HG03565 (cell line): ENCODE measurements around the gene SLC29A4.
"Not testable (repeated sequence)": the region's sequence is repeated elsewhere in the genome, so short reads cannot be mapped to it uniquely, and the experiment has no call there.

ENCODE experiments used
- ATAC-seq: cut with Tn5 transposase; IDR thresholded peaks from one replicate; pipeline ENCODE4 v1.9.1; 2021; ENCODE audit warnings: mild to moderate bottlenecking, moderate library complexity; ENCODE audit not compliant: unreplicated experiment

The SLC29A4 gene

DNA sequence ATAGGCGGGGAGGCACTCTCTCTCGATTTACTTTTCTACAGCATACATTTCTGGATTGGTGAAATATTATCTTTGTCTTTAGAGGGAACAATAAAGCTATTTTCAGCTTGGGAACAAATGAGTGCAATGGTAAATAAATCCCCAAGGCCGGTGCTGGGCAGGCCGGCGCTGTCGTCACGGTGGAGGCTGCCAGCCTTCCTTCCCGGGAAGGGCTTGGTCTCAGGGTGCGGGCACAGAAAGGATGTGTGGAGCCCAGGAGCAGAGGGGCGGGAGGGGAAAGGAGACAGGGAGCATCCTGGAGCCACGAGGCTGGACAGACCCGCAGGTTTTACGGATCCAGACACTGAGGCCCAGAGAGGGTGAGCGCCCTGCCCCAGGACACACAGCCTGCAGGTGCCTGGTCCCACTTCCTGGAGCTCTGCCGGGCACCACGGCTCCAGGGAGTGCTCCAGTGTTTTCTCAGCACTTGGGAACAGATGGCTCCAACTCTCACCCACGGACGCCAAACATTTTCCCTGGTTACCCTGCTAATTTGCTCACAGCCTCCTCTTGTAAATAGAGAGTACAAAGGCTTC lies 8.8 kb upstream of the SLC29A4 start:
- ATAC-seq: not testable (repeated sequence)

DNA sequence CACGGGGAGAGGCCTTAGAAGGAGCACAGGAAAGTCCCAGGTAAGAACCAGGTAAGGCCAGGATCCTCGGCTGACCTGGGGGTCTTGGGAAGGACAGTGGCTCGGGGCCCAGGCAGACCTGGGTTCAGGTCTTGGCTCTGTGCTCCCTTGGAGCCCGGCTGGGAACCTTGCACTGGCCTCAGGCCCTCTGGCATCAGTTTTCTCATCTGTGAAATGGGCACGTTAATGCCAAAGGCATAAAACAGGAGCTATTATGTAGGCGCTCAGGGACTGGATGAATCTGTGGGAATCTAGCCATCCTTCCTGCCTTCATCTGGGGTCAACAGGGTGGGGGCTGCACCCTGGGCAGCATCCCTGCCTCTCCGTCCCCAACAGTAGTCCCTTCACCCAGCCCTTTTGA lies 8.3 kb upstream of the SLC29A4 start:
- ATAC-seq: no peak

DNA sequence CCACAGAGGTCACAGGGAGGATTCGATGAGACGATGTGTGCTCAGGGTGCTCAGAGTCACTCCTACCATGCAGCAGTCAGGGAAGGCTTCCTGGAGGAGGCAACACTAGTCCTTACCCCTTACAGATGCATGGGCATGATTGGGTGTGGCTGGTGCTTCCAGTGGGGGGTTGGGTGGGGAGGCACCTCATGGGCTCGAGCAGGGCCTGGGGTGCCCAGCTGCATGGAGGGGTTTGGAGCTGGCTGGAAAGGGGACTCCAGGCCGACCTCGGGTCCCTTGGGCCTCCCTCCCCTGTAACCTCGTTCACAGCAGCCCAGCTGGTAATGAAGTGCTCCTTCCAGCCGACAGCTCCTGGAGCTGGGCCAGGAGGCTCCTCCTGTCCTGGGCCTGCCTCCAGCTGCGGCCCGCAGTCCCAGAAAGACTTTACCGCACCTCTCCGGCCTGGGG lies 7.7 kb upstream of the SLC29A4 start:
- ATAC-seq: not testable (repeated sequence)

DNA sequence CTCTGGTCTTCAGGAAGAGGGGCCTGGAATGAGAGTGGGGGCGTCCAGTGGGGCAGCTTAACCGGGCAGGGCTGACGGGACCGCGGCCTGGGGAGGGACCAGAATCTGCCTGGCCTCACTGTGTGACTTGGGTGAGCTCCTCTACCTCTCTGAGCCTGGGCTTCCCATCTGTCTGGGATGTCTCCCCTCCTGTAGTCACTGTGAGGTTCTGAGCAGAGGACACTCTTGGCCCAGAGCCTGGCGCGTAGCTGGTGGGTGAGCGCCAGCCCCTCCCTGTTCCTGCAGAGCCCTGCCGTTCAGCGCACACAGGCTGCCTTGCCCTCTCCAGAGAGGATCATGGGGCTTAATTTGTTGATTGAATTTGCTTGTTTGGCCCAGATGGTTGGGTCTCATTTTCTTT lies 7.2 kb upstream of the SLC29A4 start:
- not testable (repeated sequence) for ATAC-seq

DNA sequence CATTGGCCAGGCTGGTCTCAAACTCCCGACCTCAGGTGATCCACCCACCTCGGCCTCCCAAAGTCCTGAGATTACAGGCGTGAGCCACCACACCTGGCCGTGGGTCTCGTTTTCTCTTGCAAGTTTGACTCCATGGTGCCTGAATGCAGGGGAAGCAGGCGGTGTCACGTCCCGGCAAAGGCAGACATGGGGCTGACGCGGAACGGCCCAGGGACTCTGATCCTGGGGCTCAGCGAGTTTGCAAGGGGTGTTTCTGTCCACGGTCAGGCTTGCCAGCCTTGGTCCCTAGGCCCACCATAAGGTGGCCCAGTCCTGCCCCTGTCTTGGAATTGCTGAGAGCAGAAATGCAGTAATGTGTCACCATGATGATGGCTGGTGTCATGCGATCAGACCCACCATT lies 6.6 kb upstream of the SLC29A4 start:
- not testable (repeated sequence) for ATAC-seq

DNA sequence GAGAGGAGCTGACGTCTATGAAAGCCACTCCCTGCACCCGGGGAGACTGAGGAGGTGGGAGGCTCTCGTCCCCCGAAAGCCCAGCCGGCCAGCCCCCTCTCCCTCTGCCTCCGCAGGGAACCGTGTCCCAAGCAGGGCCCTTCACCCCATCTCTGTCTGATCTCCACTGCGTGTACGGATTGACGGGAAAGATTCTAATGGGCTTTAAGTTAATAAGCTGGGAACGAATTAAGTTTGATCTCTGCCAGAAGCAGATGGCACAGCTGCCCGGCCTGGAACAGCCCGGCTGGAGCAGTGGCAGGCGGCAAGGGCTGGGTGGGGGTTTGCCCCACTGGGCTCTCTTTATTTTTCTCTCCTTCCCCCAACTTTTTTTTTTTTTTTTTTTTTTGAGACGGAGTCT lies 6.1 kb upstream of the SLC29A4 start:
- ATAC-seq: no peak

DNA sequence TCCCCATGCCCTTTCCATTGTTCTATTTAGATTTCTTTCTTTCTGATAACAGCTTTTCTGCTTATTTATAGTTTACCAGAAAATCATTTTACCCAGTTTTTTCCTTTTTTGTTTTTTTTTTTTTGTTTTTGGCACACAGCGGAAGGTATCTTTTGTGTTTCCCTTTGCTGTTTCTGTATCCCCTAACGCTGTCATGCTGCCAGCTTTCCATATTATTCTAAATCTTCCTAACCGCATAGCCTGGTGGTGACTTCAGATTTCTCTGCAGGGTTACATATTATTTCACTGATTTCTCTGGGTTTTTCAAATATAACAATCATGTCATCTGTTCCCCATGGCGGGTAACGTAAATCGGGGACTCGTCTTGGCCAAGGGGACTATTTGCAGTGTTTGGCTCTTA lies 4.0 kb upstream of the SLC29A4 start:
- ATAC-seq: no peak

DNA sequence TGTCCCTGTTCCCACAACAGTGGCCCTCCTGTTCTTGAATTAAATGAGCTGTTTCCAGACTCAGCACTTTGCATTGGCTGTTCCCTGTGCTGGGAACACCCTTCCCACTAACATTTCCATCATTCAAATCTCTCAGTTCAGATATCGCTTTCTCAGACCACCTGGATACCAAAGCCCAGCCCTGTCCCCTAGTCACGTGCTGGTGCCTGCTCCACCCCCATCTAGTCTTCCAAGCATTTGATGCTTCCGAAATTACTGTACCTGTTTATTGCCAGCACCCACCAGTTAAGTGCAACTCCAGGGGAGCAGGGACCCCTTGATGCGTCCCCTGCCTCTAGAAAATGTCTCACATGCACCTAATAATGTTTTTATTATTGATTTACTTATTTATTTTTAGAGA lies 3.0 kb upstream of the SLC29A4 start:
- no peak for ATAC-seq

DNA sequence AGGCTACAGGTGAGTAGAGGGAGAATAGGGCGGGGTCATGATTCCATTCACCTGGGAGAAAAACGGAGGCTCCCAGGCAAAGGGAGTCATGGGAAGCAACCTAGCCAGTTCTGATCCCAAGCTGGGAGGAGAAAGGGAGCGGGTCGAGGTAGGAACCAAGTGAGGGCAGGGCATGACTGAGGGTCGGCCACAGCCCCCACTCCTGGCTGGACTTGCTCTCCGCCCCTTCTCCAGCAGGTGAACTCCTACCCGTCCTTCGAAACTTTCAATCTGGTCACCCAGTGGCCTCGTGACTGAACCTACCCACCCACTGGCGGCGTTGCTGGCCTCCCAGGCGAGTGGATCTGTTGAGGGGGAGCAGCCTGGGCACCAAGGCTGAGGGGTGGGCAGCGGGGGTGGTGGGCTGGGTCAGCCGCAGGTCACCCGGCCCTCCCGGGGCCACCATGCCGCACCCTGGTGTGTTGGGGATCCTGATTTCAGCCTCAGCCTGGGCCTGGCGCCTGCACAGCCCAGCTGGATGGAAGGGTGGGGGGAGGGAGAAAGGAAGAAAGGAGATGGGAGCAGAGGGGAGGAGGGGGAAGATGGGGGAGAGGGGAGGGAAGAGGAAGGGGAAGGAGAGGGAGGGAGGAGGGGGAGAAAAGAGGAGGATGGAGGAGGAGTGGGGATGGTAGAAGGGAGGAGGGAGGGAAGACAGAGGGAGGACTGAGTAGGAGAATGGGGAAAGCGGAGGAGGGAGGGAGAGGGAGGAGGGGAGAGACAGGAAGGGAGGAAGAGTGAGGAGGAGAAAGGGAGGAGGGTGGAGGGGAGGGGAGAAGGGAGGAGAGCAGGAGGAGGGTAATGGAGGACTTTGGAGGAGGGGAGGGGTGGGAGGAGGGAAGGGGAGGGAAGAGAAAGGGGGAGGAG lies 894 bp upstream of the SLC29A4 start:
- not testable (repeated sequence) for ATAC-seq

DNA sequence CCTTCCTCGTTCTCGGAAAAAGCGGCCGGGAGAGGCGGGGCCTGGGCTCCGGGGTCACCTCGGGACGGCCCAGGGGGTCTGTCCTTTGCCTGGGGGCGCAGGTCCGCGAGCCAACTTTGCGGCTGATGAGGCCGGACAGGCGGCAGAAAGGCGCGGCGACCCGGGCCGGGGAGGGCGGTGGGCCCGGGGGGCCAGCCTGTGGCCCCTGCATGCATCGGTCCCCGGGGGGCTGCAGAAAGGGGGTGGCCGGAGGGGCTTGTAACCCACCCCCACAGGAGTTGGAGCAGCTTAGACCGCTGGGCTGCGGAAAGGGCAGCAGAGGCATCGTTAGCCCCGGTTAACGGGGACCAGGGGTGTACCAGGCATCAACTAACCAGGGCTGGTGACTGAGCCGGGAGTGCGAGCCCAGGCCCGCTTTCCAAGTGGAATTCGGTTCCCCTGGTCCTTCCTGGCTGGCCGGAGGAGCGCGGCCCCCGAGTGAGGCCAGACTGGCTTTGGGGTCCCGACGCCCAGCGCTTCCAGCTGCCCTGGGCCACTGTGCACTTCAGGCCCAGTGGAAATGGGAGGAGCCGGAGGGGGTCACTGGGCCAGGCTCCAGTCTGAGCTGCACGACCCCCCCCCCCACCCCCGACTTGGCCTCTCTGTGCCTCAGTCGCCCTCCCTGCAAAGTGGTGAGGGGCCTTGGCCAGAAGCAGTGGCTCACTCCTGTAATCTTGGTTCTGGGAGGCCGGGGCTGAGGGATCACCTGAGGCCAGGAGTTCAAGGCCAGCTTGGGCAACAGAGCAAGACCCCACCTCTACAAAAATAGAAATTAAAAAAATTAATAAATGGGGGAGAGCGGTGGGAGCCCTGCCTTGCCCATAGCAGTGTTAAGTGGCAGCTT lies 919 bp downstream of the SLC29A4 start:
- ATAC-seq: no peak

DNA sequence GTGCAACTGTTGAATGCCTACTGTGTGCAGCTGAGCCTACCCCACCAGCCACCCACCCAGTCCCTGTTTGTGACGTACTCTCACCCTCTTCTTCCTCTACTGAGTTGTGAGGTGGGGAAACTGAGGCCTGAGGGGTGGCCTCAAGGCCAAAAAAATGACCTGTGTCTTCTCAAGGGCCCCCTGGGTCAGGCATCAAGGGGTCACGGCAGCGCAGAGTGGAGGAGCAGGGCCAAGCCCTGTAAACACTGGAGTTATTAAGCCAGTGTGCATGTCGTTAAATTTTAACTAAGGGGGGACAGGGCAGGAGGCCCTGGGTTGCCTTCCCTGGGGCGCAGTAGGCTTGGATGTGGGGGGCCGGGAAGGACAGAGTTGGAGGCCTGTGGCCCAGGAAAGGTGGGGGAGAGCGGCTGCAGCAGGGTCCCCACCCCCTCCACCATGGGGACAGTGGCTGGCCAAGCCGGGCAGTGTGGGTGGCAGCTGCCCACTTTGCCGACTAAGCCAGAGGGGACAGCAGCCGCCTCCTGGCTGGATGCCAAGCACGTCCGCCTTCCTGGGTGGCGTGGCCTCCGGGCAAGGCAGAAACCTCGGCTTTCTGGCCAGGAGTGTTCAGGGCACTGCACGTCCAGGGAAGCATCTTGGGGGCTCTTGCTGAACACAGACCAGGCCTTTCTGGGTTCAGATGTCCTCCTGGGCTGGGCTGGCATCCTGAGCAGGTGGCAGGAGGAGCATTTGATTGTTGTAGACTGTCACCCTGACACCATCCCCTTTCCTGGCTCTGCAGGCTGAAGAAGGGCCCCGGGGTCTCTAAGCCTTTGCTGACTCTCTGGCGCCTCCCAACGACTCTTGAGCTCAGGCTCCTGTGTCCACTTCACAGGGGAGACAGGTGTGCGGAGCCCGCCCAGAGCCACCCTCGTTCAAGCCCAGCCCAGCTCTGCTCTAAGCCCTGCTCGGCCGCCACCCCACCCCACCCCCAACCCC lies 1.9 kb downstream of the SLC29A4 start:
- no peak for ATAC-seq

DNA sequence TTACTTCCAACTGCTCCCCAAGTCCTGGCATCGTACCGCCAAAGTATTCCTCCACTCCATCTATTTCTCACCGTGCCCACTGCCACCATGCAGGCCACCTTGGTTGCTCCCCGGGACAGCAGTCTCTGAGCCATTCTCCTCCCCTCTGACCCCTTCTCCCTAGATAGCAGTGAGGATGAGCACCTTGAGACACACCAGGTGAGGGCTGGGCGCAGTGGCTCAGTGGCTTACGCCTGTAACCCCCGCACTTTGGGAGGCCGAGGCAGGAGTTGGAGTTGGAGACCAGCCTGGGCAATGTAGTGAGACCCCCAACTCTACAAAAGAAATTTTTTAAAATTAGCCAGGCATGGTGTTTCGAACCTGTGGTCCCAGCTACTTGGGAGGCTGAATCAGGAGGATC lies 4.2 kb downstream of the SLC29A4 start:
- no peak for ATAC-seq

DNA sequence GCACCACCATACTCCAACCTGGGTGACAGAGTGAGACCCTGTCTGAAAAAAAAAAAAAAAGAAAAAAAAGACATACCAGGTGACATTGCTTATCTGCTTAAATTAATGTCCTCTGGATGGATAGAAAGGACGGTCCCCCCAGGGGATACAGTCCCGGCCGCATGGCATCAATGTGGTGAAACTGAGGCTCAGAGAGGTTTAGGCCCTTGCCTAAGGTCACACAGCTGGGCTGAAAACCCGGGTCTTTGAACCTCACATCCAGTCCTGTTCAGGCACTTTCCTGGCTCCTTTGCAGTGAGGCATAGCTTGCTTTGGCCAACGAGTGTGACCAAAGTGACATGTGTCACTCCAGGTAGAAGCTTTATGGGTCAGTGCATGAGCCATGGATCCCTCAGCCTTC lies 4.6 kb downstream of the SLC29A4 start:
- ATAC-seq: not testable (repeated sequence)

DNA sequence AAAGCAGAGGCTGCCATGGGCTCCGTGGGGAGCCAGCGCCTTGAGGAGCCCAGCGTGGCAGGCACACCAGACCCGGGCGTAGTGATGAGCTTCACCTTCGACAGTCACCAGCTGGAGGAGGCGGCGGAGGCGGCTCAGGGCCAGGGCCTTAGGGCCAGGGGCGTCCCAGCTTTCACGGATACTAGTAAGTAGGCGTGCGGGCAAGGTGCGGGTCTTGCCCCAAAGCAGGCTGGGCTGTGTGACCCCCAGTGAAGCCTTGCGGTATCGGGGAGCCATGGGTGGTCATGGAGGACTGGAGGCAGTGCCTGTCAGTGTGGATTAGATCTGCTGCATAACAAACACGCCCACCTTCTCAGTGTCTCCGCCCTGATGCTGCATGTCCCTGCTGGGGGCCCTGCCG lies 5.1 kb downstream of the SLC29A4 start:
- ATAC-seq: no peak

DNA sequence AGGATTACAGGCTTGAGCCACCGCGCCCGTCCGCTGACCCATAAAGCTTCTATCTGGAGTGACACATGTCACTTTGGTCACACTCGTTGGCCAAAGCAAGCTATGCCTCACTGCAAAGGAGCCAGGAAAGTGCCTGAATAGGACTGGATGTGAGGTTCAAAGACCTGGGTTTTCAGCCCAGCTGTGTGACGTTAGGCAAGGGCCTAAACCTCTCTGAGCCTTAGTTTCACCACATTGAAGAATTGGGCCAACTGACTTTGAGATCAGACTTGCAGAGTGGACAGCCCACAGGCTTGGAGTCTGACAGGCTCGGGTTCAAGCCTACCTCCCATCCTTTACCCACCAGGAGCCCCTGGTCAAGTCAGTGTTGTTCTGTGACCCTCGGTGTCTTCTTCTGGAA lies 5.8 kb downstream of the SLC29A4 start:
- not testable (repeated sequence) for ATAC-seq

DNA sequence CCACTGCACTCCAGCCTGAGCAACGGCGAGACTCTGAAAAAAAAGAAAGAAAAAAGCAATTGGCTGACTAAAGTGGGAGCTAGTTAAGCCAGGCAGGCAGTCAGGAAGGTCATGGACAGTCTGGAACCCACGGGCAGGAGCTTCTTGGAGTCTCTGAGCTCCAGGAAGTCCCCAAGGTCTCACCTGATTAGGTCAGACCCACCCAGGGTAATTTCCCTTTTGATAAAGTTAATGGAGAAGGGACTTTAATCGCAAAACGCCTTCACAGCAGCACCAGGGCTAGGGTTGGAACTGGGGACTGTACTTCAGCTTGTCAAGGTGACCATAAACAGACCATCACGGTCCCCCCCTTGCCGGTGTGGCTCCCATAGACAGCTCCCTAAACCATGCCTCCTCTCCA lies 6.6 kb downstream of the SLC29A4 start:
- no peak for ATAC-seq

DNA sequence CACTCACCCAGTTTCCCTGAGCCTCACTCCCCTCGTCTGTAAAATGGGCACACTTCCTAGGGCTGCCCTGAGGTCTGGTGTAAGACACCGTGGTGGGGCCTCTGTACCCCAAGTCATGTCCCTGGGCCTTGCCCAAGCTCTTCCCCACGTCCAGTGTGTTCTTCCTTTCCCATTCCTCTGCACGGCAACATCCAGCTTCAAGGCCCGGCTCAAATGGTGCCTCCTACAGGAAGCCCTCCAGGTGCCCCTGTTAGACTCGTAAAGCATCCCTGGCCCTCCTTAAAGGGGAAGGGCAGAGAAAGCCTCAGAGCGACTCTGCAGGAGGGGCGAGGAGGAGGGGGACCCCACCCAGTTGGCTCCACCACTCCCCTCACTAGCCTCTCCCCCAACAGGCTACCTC lies 8.6 kb downstream of the SLC29A4 start:
- no peak for ATAC-seq

DNA sequence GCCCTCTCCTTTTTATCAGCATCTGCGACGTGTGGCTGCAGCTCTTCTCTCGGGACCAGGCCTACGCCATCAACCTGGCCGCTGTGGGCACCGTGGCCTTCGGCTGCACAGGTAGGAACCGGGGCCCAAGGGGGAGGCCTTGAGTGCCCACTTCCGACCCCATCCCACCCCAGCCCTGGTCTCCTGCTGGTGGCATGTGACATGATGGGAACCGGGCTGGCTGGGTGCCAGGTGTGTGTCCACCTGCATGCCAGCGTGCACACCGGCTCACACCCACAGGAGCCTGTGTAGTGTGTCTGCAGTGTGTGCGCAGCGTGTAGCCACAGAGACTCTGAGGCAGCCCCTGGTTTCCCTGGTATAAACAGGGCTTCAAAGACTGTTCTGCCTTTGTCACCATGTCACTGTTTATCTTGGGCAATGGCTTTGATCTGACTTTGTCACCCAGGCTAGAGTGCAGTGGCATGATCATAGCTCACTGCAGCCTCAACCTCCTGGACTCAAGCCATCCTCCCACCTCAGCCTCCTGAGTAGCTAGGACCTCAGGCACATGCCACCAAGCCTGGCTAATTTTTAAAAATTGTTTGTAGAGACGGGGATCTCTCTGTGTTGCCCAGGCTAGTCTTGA lies 9.1 kb downstream of the SLC29A4 start:
- ATAC-seq: not testable (repeated sequence)

DNA sequence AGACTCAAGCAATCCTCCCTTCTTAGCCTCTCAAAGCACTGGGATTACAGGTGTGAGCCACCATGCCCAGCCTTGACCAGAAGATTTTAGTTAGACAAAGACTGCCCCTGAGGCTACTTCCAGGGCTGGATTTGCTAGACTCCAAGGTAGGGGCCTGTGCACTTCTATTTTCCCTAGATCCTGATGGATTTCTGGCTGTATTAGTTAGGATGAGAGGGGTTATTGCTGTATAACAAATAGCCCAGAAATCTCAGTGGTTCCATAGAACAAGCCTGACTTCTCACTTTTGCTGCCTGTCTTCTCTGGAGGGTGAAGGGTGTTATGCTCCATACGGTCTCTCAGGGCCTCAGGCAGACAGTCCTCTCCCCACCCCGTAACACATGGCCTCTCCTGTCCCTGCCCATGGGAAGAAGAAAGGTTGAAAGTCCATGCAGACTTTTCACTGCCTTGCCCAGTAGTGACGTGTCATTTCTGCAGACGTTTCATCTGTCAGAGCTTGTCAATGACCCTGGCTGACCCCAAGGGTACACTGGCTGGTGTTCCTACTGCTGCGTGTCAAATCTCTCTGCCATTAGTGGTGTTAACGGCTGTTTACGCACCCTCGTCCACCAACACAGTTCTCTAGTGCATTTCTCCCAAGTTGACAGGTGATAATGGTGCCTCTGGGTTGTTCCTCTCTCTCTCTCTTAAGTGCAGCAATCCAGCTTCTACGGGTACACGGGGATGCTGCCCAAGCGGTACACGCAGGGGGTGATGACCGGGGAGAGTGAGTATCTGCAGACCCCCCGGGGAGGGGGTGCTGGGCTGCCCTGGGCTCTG lies 11.6 kb downstream of the SLC29A4 start:
- no peak for ATAC-seq
